ENCODE measurements around the gene DPP3. TPM values are rescaled to one million over a fixed set of nuclear protein-coding genes. Genes with fewer than 3 reads are reported as not detected.

Gene DPP3
- total RNA-seq, 1 experiment from 2014 or later, result 76.2 TPM

- Histone ChIP-seq H4K20me1 (ENCODE audit: insufficient read depth) (no peaks in the 10 kb centered on the region), H3K4me3 (peak overlapping the region; percentile 93), H3K27me3 (ENCODE audit: insufficient read depth, low read depth) (no peaks in the 10 kb centered on the region), H3K79me2 (ENCODE audit: low read depth) (peaks cover 18% of the 10 kb centered on the region), H3K4me2 (peak overlapping the region; percentile 98), H3K36me3 (ENCODE audit: low read depth) (peaks cover 13% of the 10 kb centered on the region; the same call in 1 of the 2 replicates), H3F3A (ENCODE audit: insufficient read depth, low read depth) (peaks cover 3% of the 10 kb centered on the region; the same call in 1 of the 2 replicates), H3K9me2 (ENCODE audit: insufficient read depth) (no peaks in the 10 kb centered on the region), H3K4me1 (replicated peaks; ENCODE audit: insufficient read depth) (peaks cover 11% of the 10 kb centered on the region), H3K27ac (no peak overlapping the region), H2AFZ (peak overlapping the region; percentile 96), H3K9me3 (ENCODE audit: insufficient read depth, low read depth) (no peaks in the 10 kb centered on the region)
- intact Hi-C loops (cut with micrococcal nuclease; ENCODE audit: unreplicated experiment), result loop anchor here (1.0 kb wide), 1 partner anchor 31 kb away; the partner anchor contains the start of gene DPP3
- ChIA-PET POLR2A (ENCODE audit: unreplicated experiment) (interaction anchor here (0.6 kb wide), 1 partner anchor 20 kb away, joined by 4 read pairs; no protein-coding TSS in a partner anchor), CTCF (interaction anchor here (1.1 kb wide), 1 partner anchor 167 kb away, joined by 16 read pairs; the partner anchor contains the start of gene RBM4B)
- BruUV-seq (replicated peaks), result TSS peak; percentile 64
- no peak for DNase-seq
- TF ChIP-seq EZH2 (IDR thresholded peaks at IDR 0.05; ENCODE audit: low read depth) (no peak), CTCF (conservative IDR thresholded peaks at IDR 0.05) (no peak)
Observed at GRCh38 chr11:66510990-66511339, 30.7 kb downstream of the DPP3 start.

- H3F3A ChIP-seq (ENCODE audit: insufficient read depth, low read depth), result no peaks in the 10 kb centered on the region
- no TSS peak for BruUV-seq (replicated peaks)
- no peaks in the 10 kb centered on the region for H3K4me1 ChIP-seq (replicated peaks; ENCODE audit: insufficient read depth)
- no peak for DNase-seq
- H3K9me3 ChIP-seq (ENCODE audit: insufficient read depth, low read depth), result no peaks in the 10 kb centered on the region
- intact Hi-C loops (cut with micrococcal nuclease; ENCODE audit: unreplicated experiment), result no loop called here
- no peaks in the 10 kb centered on the region for H4K20me1 ChIP-seq (ENCODE audit: insufficient read depth)
- H3K4me3 ChIP-seq, result no peak overlapping the region
- no peaks in the 10 kb centered on the region; the same call in 1 of the 2 replicates for H3K36me3 ChIP-seq (ENCODE audit: low read depth)
- H3K27me3 ChIP-seq (ENCODE audit: insufficient read depth, low read depth), result no peaks in the 10 kb centered on the region
- H3K4me2 ChIP-seq, result no peak overlapping the region
- no peaks in the 10 kb centered on the region for H3K79me2 ChIP-seq (ENCODE audit: low read depth)
- no peak overlapping the region for H3K27ac ChIP-seq
- ChIA-PET CTCF (no interaction called here), POLR2A (ENCODE audit: unreplicated experiment) (interaction anchor here (0.7 kb wide), 1 partner anchor 70 kb away, joined by 3 read pairs; no protein-coding TSS in a partner anchor)
- H2AFZ ChIP-seq, result no peak overlapping the region
- no peak for TF ChIP-seq CTCF (conservative IDR thresholded peaks at IDR 0.05)
- H3K9me2 ChIP-seq (ENCODE audit: insufficient read depth), result no peaks in the 10 kb centered on the region
Observed at GRCh38 chr11:66523611-66524010, 43.4 kb downstream of the DPP3 start.

GRCh38 chr11:66524304-66525040 is 44.2 kb downstream of the DPP3 start:
- H3K4me1 ChIP-seq (replicated peaks; ENCODE audit: insufficient read depth), result no peaks in the 10 kb centered on the region
- POLR2A ChIA-PET (ENCODE audit: unreplicated experiment), result no interaction called here
- H3K79me2 ChIP-seq (ENCODE audit: low read depth), result no peaks in the 10 kb centered on the region
- no peak for DNase-seq
- BruUV-seq (replicated peaks), result no TSS peak
- no peaks in the 10 kb centered on the region; the same call in 1 of the 2 replicates for H3K36me3 ChIP-seq (ENCODE audit: low read depth)
- no peak overlapping the region for H3K4me3 ChIP-seq
- H3K4me2 ChIP-seq, result no peak overlapping the region
- no peaks in the 10 kb centered on the region for H3K9me2 ChIP-seq (ENCODE audit: insufficient read depth)
- no peak for TF ChIP-seq CTCF (conservative IDR thresholded peaks at IDR 0.05)
- TF ChIP-seq EZH2 (IDR thresholded peaks at IDR 0.05; ENCODE audit: low read depth), result no peak
- CTCF ChIA-PET, result no interaction called here
- no peaks in the 10 kb centered on the region for H3F3A ChIP-seq (ENCODE audit: insufficient read depth, low read depth)
- H3K27ac ChIP-seq, result no peak overlapping the region
- intact Hi-C loops (cut with micrococcal nuclease; ENCODE audit: unreplicated experiment), result no loop called here
- H3K9me3 ChIP-seq (ENCODE audit: insufficient read depth, low read depth), result no peaks in the 10 kb centered on the region
- no peak overlapping the region for H2AFZ ChIP-seq
- H3K27me3 ChIP-seq (ENCODE audit: insufficient read depth, low read depth), result no peaks in the 10 kb centered on the region
- H4K20me1 ChIP-seq (ENCODE audit: insufficient read depth), result no peaks in the 10 kb centered on the region

Data from PC-9 (cell line).